Measurements from ENCODE around the gene SLC8A1.

GRCh38 chr2:40346535-40347354, 105.1 kb downstream of the SLC8A1 start:
- no peak for TF ChIP-seq CTCF (IDR thresholded peaks at IDR 0.05)
- no peak for TF ChIP-seq POLR2A (IDR thresholded peaks at IDR 0.05)

Data from Peyer's patch (tissue), 4 donors.